BE2C (cell line): Measurements from ENCODE around the gene USP17L5.
"Not testable (repeated sequence)": the region's sequence is repeated elsewhere in the genome, so short reads cannot be mapped to it uniquely, and the experiment has no call there.

ENCODE experiments used
- DNase-seq: peaks from one replicate; pipeline ENCODE4 v3.0.0-alpha.2; 2020
- H3K27me3 ChIP-seq: fragments of 250-450 bp; sonication (Bioruptor Pico); 2 replicates; pipeline ENCODE4 v1.5.1; 2020; ENCODE audit warnings: mild to moderate bottlenecking
- H3K36me3 ChIP-seq: fragments of 250-450 bp; sonication (Bioruptor Pico); 2 replicates; pipeline ENCODE4 v1.5.1; 2020; ENCODE audit warnings: mild to moderate bottlenecking
- H3K4me1 ChIP-seq: fragments of 250-450 bp; sonication (Bioruptor Pico); 2 replicates; pipeline ENCODE4 v1.5.1; 2020
- H3K4me3 ChIP-seq: 2 replicates; pipeline ENCODE4 v1.5.1; 2011; ENCODE audit warnings: low read depth, low read length
- H3K9me3 ChIP-seq: fragments of 250-450 bp; sonication (Bioruptor Pico); 2 replicates; pipeline ENCODE4 v1.5.1; 2020
- TF ChIP-seq, protein P1 (sequence below): IDR thresholded peaks from 2 replicates; pipeline ENCODE4 v1.5.1; 2012; ENCODE audit warnings: mild to moderate bottlenecking, low read depth, low read length

USP17L5 gene

DNA sequence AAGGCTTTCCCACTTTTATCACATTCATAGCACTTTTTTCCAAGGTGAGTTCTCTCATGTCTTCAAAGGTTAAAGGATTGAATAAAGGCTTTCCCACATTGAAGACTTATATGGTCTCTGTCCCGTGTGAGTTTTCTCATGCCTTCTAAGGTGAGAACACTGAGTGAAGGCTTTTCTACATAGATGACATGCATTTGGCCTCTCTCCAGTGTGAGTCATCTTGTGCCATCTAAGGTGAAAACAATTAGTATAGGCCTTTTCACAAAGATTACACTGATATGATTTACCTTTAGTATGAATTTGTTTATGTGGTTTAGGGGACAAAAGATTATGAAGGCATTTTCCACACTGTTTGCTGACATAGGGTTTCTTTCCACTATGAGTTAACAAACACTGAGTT, 44.9 kb downstream of the USP17L5 start:
- H3K36me3 ChIP-seq: no peaks in the 10 kb centered on the region
- no peaks in the 10 kb centered on the region for H3K27me3 ChIP-seq
- H3K4me1 ChIP-seq: no peaks in the 10 kb centered on the region
- H3K4me3 ChIP-seq: no peak overlapping the region
- DNase-seq: no peak
- no peaks in the 10 kb centered on the region for H3K9me3 ChIP-seq
- TF ChIP-seq, protein P1, sequence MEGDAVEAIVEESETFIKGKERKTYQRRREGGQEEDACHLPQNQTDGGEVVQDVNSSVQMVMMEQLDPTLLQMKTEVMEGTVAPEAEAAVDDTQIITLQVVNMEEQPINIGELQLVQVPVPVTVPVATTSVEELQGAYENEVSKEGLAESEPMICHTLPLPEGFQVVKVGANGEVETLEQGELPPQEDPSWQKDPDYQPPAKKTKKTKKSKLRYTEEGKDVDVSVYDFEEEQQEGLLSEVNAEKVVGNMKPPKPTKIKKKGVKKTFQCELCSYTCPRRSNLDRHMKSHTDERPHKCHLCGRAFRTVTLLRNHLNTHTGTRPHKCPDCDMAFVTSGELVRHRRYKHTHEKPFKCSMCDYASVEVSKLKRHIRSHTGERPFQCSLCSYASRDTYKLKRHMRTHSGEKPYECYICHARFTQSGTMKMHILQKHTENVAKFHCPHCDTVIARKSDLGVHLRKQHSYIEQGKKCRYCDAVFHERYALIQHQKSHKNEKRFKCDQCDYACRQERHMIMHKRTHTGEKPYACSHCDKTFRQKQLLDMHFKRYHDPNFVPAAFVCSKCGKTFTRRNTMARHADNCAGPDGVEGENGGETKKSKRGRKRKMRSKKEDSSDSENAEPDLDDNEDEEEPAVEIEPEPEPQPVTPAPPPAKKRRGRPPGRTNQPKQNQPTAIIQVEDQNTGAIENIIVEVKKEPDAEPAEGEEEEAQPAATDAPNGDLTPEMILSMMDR: no peak

DNA sequence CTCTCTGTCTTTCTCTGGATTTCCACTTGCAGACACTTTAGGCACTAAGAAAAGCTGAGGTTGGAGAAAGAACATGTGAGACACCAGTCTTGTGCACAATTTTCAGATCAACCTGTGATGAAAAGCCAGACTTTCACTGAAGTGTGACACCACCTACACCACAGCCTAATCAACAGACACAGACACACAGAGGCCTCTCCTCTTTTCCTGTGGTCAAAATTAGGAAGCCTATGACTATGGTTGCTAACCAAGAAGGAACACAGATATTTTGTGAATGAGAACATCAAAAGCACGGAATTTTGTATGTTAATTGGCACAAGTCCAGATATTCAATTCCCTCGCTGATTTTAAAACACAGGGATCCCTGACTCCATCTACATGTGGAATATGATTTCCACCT, 49.8 kb downstream of the USP17L5 start:
- not testable (repeated sequence) for H3K27me3 ChIP-seq, DNase-seq, H3K4me1 ChIP-seq, H3K9me3 ChIP-seq, H3K36me3 ChIP-seq, H3K4me3 ChIP-seq
